Lung (tissue), 12 donors: Measurements from ENCODE around the gene SND1. TPM values are rescaled to one million over a fixed set of nuclear protein-coding genes. Genes with fewer than 3 reads are reported as not detected.

Experiments
- ATAC-seq: fragments of 200-7000 bp; cut with Tn5 transposase; one replicate; pipeline ENCODE4 v1.9.1; 2020; ENCODE audit warnings: moderate number of reproducible peaks; ENCODE audit not compliant: insufficient read depth, low FRiP score
- DNase-seq, 3 donors: peaks; one replicate each; pipeline ENCODE4 v3.0.0-alpha.2; 2013 to 2017
- H3K27ac ChIP-seq, 2 donors: one replicate each; pipeline ENCODE4 v1.5.1; 2013; ENCODE audit warnings: mild to moderate bottlenecking in 2 of 2, moderate library complexity in 2 of 2, control low read depth in 1 of 2, inconsistent platforms in 1 of 2, low read depth in 1 of 2, low read length in 1 of 2
- H3K27me3 ChIP-seq, 3 donors: one replicate each; pipeline ENCODE4 v1.5.1; 2013; ENCODE audit warnings: low read length in 2 of 3; ENCODE audit not compliant: control insufficient read depth in 3 of 3, insufficient read depth in 3 of 3
- H3K36me3 ChIP-seq, 4 donors: one replicate each; pipeline ENCODE4 v1.5.1; 2013; ENCODE audit warnings: low read length in 4 of 4, mild to moderate bottlenecking in 1 of 4, moderate library complexity in 1 of 4; ENCODE audit not compliant: control insufficient read depth in 4 of 4, insufficient read depth in 4 of 4
- H3K4me1 ChIP-seq, 5 donors: one replicate each; pipeline ENCODE4 v1.5.1; 2013; ENCODE audit warnings: low read length in 5 of 5, mild to moderate bottlenecking in 2 of 5, moderate library complexity in 1 of 5; ENCODE audit not compliant: control insufficient read depth in 5 of 5, insufficient read depth in 5 of 5
- H3K4me3 ChIP-seq: one replicate; pipeline ENCODE4 v1.5.1; 2013; ENCODE audit warnings: mild to moderate bottlenecking, control low read depth, moderate library complexity
- H3K9ac ChIP-seq, 2 donors: one replicate each; pipeline ENCODE4 v1.5.1; 2013; ENCODE audit warnings: low read length in 2 of 2, control low read depth in 1 of 2; ENCODE audit not compliant: insufficient read depth in 1 of 2
- H3K9me3 ChIP-seq, 4 donors: one replicate each; pipeline ENCODE4 v1.5.1; 2013; ENCODE audit warnings: low read length in 3 of 4, mild to moderate bottlenecking in 1 of 4, moderate library complexity in 1 of 4; ENCODE audit not compliant: control insufficient read depth in 4 of 4, insufficient read depth in 3 of 4
- WGBS, 2 donors: extraction: QIAGEN DNeasy Blood & Tissue Kit; methylation state at CpG; one replicate each; pipeline ENCODE4 v1.1.7; 2013; 5-methylcytosine and 5-hydroxymethylcytosine counted together
- polyA plus RNA-seq, 2 donors: library from polyadenylated mRNA; stranded (reverse); fragments of 200-250 nt; gene quantifications; one replicate each; pipeline ENCODE4 v1.2.1, GENCODE V29; 2013
- total RNA-seq, 2 donors: library from RNA; depleted of rRNA in 1 of 2; stranded (reverse); fragments of >200 nt in 1 of 2; gene quantifications; one replicate each; pipeline ENCODE4 v1.2.1, GENCODE V29; 2014 to 2021
- TF ChIP-seq, protein P1 (sequence below): IDR thresholded peaks from 2 replicates; pipeline ENCODE4 v1.5.1; 2012; ENCODE audit warnings: mild to moderate bottlenecking; ENCODE audit errors: control extremely low read depth, extremely low read depth
- donor health status: control.
- donor health status: control.
- donor health status: Bipolar disorder and iron deficiency.
- donor health status: healthy.
- donor health status: DM: yes; HTN: yes; CAD: no.

Gene SND1
- total and polyA plus RNA-seq, 4 donors = 94.5 to 210 (median 137) TPM

GRCh38 chr7:127791446-127792189, 139.6 kb downstream of the SND1 start:
- no peaks in the 10 kb centered on the region for H3K36me3 ChIP-seq
- TF ChIP-seq, protein P1, sequence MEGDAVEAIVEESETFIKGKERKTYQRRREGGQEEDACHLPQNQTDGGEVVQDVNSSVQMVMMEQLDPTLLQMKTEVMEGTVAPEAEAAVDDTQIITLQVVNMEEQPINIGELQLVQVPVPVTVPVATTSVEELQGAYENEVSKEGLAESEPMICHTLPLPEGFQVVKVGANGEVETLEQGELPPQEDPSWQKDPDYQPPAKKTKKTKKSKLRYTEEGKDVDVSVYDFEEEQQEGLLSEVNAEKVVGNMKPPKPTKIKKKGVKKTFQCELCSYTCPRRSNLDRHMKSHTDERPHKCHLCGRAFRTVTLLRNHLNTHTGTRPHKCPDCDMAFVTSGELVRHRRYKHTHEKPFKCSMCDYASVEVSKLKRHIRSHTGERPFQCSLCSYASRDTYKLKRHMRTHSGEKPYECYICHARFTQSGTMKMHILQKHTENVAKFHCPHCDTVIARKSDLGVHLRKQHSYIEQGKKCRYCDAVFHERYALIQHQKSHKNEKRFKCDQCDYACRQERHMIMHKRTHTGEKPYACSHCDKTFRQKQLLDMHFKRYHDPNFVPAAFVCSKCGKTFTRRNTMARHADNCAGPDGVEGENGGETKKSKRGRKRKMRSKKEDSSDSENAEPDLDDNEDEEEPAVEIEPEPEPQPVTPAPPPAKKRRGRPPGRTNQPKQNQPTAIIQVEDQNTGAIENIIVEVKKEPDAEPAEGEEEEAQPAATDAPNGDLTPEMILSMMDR = no peak
- no peaks in the 10 kb centered on the region for H3K9me3 ChIP-seq
- H3K9ac ChIP-seq = no peak overlapping the region
- H3K4me3 ChIP-seq = no peak overlapping the region
- WGBS, 2 donors = 61 to 80% methylated on average over 6 of the region's 6 CpGs
- DNase-seq (no peak), ATAC-seq (no peak)
- peaks cover 0 to 6% (median 0%) of the 10 kb centered on the region in 5 donors for H3K4me1 ChIP-seq
- no peaks in the 10 kb centered on the region for H3K27me3 ChIP-seq
- no peak overlapping the region for H3K27ac ChIP-seq

DNA sequence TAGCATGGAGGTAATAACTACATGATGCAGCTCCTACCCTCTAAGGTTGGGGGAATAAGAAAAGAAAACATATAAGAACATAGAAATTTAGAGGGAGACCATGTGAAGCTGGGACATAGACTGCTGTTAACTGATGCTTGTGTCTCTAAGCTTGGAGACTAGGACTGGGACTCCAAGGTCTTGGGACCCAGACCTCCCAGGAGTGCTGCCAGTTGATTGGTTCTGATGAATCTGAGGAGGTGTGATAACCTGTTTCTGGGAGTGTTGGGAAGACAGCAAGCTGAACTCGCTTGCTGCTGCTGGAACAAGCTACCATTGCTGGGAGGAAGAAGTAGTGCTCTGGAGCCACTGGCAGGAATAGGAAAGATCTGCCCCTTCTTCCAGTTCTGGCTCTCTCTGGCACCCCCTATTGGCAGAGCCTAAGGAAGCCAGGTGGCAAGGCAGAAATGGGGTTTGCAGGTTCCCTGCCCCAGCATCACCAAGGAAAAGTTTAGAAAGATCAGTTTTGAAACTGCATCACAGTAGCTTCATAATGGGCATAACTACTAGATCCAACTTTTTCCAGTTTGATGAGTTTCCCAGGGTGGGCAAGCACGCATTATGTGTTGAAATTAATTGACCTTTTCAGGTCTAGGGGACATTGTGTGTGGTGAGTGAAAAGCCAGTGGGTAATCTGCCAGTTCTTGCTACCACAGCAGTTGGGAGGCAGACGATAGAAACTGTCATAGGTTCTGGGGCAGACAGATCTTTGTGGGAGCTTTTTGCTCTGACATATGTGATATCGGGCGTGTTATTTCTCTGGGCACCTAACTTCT, 140.7 kb downstream of the SND1 start:
- WGBS, 2 donors = 79 to 89% methylated on average over 5 of the region's 5 CpGs
- TF ChIP-seq, protein P1 = no peak

GRCh38 chr7:127793582-127793981, 141.6 kb downstream of the SND1 start:
- H3K9ac ChIP-seq = no peak overlapping the region
- H3K4me1 ChIP-seq = peaks cover 0 to 11% (median 8%) of the 10 kb centered on the region in 5 donors
- H3K4me3 ChIP-seq = no peak overlapping the region
- DNase-seq (no peak), ATAC-seq (no peak)
- TF ChIP-seq, protein P1 = no peak
- H3K27ac ChIP-seq = no peak overlapping the region
- no peaks in the 10 kb centered on the region for H3K27me3 ChIP-seq
- no peaks in the 10 kb centered on the region for H3K9me3 ChIP-seq
- no peaks in the 10 kb centered on the region for H3K36me3 ChIP-seq
- WGBS, 2 donors = 47 to 80% methylated on average over 4 of the region's 4 CpGs

More for the DNA sequence above, 140.7 kb downstream of the SND1 start:
- H3K9me3 ChIP-seq = no peaks in the 10 kb centered on the region
- ATAC-seq (no peak), DNase-seq (no peak)
- no peaks in the 10 kb centered on the region for H3K36me3 ChIP-seq
- H3K9ac ChIP-seq = no peak overlapping the region
- no peak overlapping the region for H3K27ac ChIP-seq
- H3K27me3 ChIP-seq = no peaks in the 10 kb centered on the region
- H3K4me3 ChIP-seq = no peak overlapping the region
- H3K4me1 ChIP-seq = peaks cover 0 to 8% (median 1%) of the 10 kb centered on the region in 5 donors
